GM19468 (cell line): ENCODE data around the gene NHLRC3.
"Not testable (repeated sequence)": the region's sequence is repeated elsewhere in the genome, so short reads cannot be mapped to it uniquely, and the experiment has no call there.

Source experiments
- ATAC-seq: cut with Tn5 transposase; IDR thresholded peaks from one replicate; pipeline ENCODE4 v1.9.1; 2021; ENCODE audit warnings: mild to moderate bottlenecking, moderate library complexity, moderate number of reproducible peaks; ENCODE audit not compliant: unreplicated experiment; ENCODE audit errors: extremely low read depth

The NHLRC3 gene, protein sequence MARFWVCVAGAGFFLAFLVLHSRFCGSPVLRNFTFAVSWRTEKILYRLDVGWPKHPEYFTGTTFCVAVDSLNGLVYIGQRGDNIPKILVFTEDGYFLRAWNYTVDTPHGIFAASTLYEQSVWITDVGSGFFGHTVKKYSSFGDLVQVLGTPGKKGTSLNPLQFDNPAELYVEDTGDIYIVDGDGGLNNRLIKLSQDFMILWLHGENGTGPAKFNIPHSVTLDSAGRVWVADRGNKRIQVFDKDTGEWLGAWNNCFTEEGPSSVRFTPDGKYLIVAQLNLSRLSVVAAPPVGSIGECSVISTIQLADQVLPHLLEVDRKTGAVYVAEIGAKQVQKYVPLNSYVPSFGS

DNA sequence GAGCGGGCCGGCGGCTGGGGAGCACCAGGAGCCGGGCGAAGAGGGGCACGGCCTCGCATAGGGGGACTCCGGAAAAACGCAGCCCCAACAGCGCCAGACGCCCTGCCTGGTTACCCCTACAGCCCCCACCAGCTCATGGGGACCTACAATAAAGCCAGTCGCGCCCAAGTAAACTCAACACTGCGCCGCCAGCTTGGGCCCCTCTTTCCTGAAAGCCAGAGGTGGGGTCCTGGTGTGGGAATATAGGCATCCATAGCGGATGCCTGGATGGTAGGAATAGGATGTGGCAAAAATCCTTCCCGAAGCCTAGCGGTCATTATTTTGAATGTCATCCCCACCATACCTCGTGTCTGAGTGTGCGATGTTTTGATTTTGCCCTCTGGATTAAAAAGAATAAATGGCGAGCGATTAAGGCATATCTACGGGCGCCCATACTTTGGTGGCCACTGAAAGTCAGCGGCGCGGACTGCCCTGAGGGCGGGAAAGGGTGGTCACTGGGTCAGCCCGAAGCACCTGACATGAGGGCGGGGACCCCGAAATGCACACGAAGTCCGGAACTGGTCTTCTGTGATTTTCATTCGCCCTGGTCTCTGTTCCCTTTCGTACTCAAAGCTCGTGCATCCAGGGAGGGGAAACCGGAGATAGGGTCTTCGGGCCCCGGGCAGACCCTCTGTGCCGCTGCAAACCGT is at the start of gene NHLRC3, which contains the start of gene PROSER1:
Gene NHLRC3 (plus strand): TSS at position 577 of the 689 bp plus-strand sequence. CDS start 184 bp downstream, outside the sequence.
Gene PROSER1 (minus strand): TSS at position 210 of the 689 bp plus-strand sequence. CDS start 847 bp downstream, outside the sequence.
- peak; percentile 49 for ATAC-seq

DNA sequence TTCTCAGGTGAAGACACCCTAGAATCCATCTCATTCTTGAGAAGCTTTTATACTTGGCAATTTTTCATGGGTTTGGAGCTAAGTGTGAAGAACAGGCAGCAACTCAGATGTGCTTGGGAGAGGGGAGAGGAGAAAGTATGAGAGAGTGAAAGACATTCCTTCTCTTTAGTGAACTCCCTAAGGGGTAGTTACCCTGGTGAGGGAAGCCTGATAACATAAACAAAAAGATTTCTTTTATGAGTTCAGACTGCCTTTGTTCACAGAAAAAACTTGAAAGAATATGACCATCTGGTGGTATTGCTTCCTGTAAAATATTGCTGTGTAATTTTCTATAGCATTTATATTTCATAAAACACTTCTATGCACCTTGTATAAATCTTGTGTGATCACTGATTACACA is 47.6 kb upstream of the NHLRC3 start, which contains the start of gene STOML3:
Gene STOML3 (minus strand): TSS at position 139 of the 400 bp plus-strand sequence. CDS start 110 bp downstream, at position 29.
- ATAC-seq, result no peak

DNA sequence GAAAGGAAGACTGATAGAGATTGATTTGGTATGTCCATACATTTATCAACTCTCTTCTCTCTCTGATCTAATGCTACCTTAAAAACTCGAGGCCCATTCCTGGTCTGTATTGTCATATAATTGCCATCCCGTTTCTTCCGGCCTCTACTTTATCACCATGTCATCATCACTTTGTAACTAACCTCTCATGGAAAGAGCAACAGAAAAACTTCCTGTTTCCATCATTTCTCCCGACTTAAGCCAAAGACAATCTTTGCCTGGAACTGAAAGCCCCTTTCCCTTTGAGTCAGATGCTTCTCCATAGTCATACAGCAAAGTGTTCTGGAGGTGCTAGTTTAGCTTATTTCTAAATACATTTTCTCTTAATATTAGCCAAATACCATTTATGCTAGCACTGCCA is 44.9 kb upstream of the NHLRC3 start:
- no peak for ATAC-seq

DNA sequence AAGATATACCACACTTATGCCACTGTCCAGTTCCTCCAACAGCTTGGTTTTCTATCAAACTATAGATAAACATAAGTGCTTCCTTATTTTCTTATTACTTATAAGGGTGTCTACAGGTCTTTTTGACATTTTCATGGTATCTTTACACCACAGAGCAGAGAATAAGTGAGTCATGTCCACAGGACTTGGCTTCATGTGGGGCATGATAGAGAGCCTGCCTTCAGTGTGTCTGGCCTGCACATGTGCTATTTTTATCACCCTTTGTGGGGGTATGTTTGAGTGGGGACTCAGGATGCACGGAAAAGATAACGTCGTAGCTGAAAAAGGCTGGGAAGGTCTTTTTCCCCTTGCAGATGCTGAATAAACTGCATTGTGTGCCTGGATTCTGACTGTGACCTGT is 39.5 kb upstream of the NHLRC3 start:
- no peak for ATAC-seq

DNA sequence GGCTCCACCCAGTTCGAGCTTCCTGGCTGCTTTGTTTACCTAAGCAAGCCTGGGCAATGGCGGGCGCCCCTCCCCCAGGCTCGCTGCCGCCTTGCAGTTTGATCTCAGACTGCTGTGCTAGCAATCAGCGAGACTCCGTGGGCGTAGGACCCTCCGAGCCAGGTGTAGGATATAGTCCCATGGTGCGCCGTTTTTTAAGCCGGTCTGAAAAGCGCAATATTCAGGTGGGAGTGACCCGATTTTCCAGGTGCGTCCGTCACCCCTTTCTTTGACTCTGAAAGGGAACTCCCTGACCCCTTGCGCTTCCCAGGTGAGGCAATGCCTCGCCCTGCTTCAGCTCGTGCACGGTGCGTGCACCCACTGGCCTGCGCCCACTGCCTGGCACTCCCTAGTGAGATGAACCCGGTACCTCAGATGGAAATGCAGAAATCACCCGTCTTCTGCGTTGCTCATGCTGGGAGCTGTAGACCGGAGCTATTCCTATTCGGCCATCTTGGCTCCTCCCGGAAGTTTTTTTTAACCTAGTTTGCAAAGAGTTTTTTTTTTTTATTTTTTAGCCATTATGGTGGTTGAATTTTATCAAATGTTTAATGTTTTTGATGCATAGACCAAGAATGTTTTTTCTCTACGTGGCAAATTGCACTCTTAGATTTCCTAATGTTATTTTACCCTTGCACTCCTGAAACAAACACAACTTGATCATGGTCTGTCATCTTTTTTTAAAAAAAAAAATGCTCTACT is 31.7 kb upstream of the NHLRC3 start:
- not testable (repeated sequence) for ATAC-seq

DNA sequence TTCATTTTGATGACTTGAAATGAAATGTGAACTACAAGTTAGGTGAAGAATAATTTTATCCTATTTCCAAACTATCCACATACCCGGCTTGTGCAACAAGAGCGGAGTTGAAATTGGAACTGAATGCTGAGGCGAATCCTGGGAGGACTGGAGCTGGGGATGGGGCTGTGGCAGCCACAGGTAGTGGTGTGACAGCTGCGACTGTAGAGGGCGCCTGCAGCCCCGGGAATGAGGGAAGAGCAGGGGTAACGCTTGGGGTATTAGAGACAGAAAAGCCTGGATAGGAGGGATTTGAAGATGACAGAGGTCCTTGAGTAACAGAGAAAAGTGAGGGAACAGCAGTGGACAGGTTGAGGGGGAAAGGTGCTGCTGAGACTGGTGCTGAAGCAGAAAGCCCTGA is 25.6 kb upstream of the NHLRC3 start:
- no peak for ATAC-seq

DNA sequence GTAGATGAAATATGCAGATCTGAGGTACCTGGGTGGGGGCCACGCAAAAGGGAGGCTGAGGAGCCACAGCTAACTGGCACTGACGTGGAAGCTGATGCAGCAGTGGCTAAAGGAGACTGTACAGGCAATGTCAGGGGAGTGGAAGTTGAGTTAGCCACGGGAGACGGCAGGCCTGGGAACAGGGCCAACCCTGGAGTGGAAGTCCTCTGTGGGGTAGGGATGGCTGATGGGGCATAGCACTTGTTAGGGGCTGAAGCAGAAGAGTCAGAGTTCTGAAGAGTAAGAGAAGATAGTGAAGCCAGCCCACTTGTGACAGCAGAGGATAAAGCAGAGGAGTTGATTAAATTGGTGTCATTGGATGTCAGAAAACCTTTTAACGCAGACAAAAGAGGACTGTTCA is 24.8 kb upstream of the NHLRC3 start:
- ATAC-seq, result no peak

DNA sequence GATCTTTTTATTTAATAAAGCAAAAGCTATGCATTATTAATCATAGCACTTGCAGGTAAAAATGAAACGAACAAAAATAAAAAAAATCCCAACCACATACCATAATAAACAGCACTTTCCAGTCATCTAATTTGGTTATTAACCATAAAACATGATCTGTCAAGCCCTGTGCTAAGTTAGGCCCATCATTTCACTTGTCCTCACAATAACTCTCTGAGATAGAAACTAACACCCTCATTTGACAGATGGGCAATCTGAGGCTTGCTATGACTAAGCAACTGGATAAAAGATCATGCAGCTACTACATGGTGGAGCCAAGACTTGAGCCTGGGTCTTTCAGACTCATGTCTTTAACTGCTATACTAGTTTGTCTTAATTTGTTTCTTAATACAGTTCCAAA is 22.2 kb upstream of the NHLRC3 start:
- peak; percentile 50 for ATAC-seq

DNA sequence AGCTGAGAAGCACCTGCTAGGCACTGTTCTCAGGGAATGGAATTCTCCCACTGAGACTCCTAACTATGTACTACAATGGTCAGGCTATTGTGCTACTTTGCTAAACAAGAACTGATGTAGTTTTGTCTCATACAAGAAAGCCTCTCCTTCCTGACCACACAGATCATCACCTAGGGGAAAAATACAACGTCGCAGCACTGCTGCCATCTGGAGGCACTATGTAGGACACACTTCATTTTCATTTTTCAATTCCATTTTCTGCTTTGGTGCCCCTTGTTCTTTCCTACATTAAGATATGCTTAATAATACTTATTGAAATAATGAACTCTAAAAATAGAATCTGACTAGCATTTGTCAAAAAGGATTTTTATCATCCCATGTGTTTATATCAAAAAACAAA is 21.5 kb upstream of the NHLRC3 start:
- peak; percentile 66 for ATAC-seq

DNA sequence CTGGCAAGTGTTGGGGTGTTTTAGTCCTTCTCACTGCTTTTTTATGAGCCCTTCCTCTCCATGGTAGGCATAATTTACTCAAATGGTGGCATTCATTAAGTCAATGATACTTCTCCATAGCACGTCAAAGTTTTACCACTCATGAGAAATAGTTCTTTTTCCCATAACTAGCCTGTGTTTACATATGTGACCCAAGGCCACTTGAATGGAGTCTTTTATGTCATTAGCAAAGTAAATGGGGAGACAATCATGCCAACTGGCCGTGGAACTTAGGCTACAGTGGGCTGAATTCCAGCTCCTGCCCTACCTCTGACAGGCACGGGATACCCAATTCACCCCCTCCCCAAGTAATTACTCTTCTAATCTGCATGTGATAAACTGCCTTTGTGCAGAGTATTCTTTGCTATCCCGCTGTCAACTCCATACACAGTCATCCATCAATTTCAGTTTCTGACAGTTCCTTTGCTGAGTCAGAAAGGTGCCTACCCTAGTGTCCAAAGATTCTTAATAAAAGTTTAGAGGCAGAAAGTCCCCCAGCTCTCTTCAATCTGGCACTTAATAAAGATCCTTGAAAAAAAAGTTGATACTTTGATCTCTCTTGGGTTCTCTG is 17.3 kb upstream of the NHLRC3 start:
- no peak for ATAC-seq

DNA sequence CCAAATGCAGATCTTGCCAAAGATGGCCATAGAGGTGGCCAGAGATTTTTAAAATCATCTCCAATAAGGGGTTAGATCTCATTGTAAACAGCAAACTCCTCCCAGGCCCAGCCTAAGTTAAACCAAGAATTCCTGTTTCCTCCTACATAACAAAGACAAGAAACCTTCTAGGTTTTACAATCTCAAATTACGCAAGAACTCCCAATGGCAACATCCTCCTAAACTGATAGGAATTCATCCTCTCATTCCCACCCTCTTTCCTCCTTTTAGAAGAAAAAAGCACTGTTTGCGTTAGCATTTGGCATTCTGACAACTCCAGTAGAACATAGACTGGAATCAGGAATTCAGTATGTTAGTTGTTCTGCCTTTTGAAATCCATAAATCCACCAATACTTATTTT is 14.9 kb upstream of the NHLRC3 start:
- ATAC-seq, result no peak

DNA sequence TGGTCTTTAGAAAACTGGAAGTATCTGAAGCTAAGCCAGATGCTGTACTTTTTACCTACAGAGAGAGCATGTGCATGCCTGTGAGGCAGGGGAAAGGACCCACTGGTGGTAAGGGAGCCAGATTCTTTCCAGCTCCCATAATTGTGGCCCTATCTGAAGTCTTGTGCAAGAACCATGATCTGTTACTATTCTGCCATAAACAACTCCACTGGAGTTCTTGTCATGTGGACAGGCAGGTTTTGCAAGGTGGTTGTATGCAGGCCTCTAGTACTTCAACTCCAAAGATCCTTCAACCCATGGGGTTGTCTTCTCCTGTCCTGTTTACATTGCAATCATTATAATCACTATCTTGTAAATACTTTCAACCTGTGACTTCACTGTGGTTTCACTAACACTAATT is 14.5 kb upstream of the NHLRC3 start:
- ATAC-seq, result no peak

DNA sequence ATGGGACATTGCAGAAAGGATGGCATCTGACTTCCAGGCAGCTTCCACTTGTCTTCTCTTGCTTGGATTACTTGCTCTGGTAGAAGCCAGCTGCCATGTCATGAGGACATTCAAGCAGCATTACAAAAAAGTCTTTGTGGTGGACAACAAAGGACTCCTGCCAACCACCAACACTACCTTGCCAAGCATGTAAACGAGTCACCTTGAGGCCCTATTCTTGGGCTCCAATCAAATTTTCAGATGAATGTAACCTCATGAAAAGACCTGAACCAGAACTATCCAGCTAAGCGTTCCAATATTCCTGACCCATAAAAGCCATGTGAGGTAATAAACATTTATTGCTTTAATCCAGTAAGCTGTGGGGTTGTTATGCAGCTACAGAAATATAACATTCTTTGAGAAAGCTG is 12.8 kb upstream of the NHLRC3 start:
- ATAC-seq, result no peak

DNA sequence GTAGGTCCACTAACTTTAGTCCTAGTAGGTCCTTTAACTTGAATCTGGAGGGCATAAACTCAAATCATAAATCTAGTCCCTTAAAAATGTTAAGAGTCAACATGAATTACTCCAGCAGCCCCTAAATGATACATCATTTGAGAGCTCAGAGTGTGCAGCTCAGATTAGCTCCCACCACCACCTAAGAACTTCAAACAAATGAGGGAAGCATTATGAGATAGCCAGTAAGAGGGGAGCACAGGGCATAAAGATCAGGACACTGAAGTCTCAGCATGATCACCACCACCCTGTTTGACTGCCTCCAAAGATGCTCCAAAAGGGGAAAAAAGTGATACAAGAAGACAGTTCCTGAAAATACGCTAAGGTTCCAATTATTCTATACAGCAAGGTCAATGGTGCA is 6.1 kb upstream of the NHLRC3 start:
- ATAC-seq, result no peak

DNA sequence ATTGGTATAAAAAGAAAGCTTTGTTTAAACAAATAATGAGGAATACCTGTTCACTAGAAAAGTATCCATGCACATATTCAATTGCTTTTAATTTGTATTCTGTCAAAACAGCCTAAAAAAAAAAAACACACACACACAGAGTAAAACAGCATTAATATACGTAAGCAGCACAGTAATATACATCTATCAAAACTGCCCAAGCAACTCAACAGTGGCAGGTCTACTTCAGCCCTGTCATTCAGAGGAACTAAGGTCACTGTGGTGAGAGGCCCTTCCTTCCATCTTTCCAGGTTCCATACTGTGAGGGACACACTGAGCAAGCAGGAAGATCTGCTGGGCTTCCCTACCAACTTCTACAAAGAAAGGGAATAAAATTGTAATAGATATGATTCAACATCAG is 4.2 kb upstream of the NHLRC3 start:
- ATAC-seq, result no peak

DNA sequence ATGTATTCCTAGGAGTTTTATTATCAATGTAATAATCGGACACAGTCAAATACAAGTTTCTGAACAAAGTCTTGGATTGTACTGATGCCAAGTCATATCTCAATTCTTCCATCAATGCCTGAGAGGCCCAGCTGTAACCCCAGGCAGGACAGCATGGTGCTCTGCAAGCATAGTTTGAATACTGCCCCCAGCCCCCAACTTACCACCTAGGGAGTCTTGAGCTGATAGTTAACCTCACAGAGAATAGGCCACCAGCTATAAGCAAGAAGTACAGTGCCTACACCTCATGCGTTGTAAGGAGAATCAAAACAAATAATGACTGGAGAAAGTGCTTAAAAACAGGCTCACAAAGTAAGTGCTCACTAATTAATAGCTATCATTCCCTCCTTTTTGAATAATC is 3.1 kb upstream of the NHLRC3 start:
- no peak for ATAC-seq

DNA sequence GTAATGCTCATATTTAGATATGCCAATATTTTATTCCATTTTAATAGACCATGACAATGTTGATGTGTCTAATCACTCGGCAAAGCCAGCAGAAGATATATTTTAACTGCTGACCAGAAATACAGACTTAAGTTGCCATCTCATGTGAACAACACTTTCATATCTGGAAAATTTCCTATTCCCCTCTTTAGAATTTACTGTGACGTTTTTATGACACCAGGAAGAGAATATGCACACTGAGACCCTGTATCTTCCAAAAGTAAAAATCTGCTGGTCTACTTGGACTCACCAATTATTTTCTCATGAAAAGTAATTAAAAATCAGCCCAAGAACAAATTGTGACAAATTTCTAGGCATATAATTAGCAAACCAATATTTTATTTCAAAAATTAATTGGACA is 2.5 kb upstream of the NHLRC3 start:
- no peak for ATAC-seq

DNA sequence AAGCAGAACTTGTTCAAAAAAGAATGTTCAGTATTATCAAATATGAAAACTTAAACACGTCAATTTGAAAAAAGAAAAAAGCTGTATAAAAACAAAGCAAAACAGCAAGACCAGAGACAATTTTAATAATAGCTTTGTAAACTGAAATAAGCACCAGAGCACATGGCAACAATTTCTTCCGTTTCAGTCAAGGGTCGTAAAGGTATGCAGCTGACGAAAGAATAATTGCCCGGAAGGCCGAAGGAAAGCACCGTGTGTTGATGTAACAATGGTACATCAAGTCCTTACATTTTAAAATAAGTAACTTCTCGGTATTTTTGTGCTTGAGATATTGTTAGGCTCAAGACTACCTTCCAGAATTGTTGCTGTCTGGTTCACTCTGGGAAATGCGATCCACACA is 2.0 kb upstream of the NHLRC3 start:
- no peak for ATAC-seq

DNA sequence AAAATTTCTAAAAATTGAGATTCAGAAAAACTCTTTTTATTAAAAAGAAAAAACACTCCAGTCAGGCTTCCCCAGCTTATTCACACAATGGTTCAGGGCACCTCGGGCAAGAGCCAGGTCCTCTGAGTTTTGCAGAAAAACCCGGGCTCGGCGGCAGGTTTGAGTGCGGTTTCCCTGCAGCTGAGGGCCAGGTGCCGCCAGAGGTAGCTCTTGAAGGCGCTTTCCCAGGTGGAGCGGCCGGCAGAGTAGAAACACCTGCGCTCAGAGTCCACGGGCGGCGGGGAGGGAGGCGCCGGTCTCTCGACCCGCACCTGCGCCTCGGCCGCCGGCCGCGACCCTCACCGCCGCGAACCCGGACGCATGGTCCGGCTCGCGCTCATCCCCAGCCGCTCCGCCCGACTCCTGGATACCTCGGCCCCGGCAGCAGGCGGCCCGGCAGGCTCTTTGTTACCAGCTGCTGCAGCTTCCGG is 811 bp upstream of the NHLRC3 start:
- ATAC-seq, result peak; percentile 6

DNA sequence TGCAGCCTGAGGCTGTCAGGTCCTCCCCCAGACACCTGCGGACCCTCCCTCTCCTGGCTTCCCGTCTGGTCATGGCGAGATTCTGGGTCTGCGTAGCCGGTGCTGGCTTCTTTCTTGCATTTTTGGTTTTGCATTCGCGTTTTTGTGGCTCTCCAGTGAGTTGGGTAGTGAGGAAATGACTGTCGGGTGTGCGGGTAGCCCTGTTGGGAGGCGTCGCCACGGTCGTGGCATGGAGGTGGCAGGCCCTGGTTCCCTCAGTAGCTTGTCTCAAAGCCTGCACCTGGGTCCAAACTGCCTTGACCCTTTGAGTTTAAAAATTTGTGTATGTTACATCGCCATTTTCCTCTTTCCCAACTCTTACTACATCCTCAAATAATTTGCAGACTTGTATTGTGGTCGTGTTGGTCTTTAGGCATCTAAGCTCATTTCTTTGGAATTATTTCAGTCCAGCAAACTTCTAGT is 344 bp downstream of the NHLRC3 start:
- peak; percentile 6 for ATAC-seq
